ENCODE measurements around the gene PLCH1.

Gene PLCH1

GRCh38 chr3:155748611-155749365 is 3.9 kb upstream of the PLCH1 start:
- POLR2A ChIA-PET, result no interaction called here
- Histone ChIP-seq H3K36me3 (ENCODE audit: control insufficient read depth in 2 of 2, insufficient read depth in 1 of 2, low read length in 2 of 2) (no peaks in the 10 kb centered on the region), H3K27ac (ENCODE audit: extremely low read depth, low read depth, low read length) (no peak overlapping the region), H3K4me3 (ENCODE audit: low read depth, low read length) (no peak overlapping the region), H3K9me3 (ENCODE audit: control insufficient read depth, insufficient read depth, low read depth, low read length) (no peaks in the 10 kb centered on the region), H3K4me1 (ENCODE audit: control insufficient read depth, insufficient read depth, low read length) (peaks cover 16% of the 10 kb centered on the region)
- CTCF ChIA-PET, result interaction anchor here (0.6 to 0.7 kb wide), 2 partner anchors 45 to 397 kb away, joined by 3 to 4 read pairs; no protein-coding TSS in a partner anchor
- TF ChIP-seq ZNF148 (tag by site-specific recombination; IDR thresholded peaks at IDR 0.05; ENCODE audit: borderline replicate concordance) (no peak), PRDM1 (tag by site-specific recombination; IDR thresholded peaks at IDR 0.05) (peak; percentile 85), PRDM6 (tag by site-specific recombination; IDR thresholded peaks at IDR 0.05) (peak; percentile 49; the same call in 1 of the 2 replicates), ZBTB6 (tag by site-specific recombination; IDR thresholded peaks at IDR 0.05) (no peak), ELK4 (IDR thresholded peaks at IDR 0.05; ENCODE audit: borderline replicate concordance, low read depth, low read length) (no peak), SP3 (tag by site-specific recombination; IDR thresholded peaks at IDR 0.05) (no peak)

- Histone ChIP-seq H3K4me3 (ENCODE audit: low read depth, low read length) (no peak overlapping the region), H3K9me3 (ENCODE audit: control insufficient read depth, insufficient read depth, low read depth, low read length) (no peaks in the 10 kb centered on the region), H3K27ac (ENCODE audit: extremely low read depth, low read depth, low read length) (no peak overlapping the region), H3K36me3 (ENCODE audit: control insufficient read depth in 2 of 2, insufficient read depth in 1 of 2, low read length in 2 of 2) (no peaks in the 10 kb centered on the region), H3K4me1 (ENCODE audit: control insufficient read depth, insufficient read depth, low read length) (peaks cover 16% of the 10 kb centered on the region)
- no peak for TF ChIP-seq ZNF521 (tag by site-specific recombination; IDR thresholded peaks at IDR 0.05)
- no peak for TF ChIP-seq ZNF488 (tag by site-specific recombination; IDR thresholded peaks at IDR 0.05)
- peak; percentile 67 for TF ChIP-seq ZBTB17 (tag by site-specific recombination; IDR thresholded peaks at IDR 0.05)
- TF ChIP-seq ZNF518A (tag by site-specific recombination; conservative IDR thresholded peaks at IDR 0.05; ENCODE audit: low read depth), result no peak
- no peak for TF ChIP-seq ZNF133 (tag by site-specific recombination; IDR thresholded peaks at IDR 0.05)
- 0 out of 2 replicates have a peak, but pooled peaks have one; percentile 10 for TF ChIP-seq ZNF335 (tag by site-specific recombination; conservative IDR thresholded peaks at IDR 0.05)
- no peak for TF ChIP-seq HOXC10 (CRISPR knock-in tag; IDR thresholded peaks at IDR 0.05)
- no peak for TF ChIP-seq ZNF366 (tag by site-specific recombination; conservative IDR thresholded peaks at IDR 0.05)
- no peak for TF ChIP-seq GLIS2 (tag by site-specific recombination; IDR thresholded peaks at IDR 0.05)
- TF ChIP-seq SP7 (tag by site-specific recombination; IDR thresholded peaks at IDR 0.05), result no peak
- TF ChIP-seq ZSCAN23 (tag by site-specific recombination; IDR thresholded peaks at IDR 0.05), result no peak
- TF ChIP-seq BCL11B (tag by site-specific recombination; IDR thresholded peaks at IDR 0.05; ENCODE audit: low read depth), result no peak
- no peak for TF ChIP-seq ZNF394 (tag by site-specific recombination; IDR thresholded peaks at IDR 0.05; ENCODE audit: borderline replicate concordance)
- no peak for TF ChIP-seq IKZF3 (tag by site-specific recombination; IDR thresholded peaks at IDR 0.05)
- no peak for TF ChIP-seq SP2 (tag by site-specific recombination; IDR thresholded peaks at IDR 0.05)
- TF ChIP-seq OVOL3 (tag by site-specific recombination; IDR thresholded peaks at IDR 0.05), result no peak
- ChIA-PET CTCF (no interaction called here), POLR2A (no interaction called here)
Measured at GRCh38 chr3:155747946-155748290, 3.0 kb upstream of the PLCH1 start.
